H9 (cell line): ENCODE results near the gene DISC1. TPM values are rescaled to one million over a fixed set of nuclear protein-coding genes. Genes with fewer than 3 reads are reported as not detected.

Source experiments
- DNase-seq: peaks from one replicate; pipeline ENCODE4 v3.0.0-alpha.2; 2017
- H2AFZ ChIP-seq: one replicate; pipeline ENCODE4 v1.6.1; 2013; ENCODE audit warnings: mild to moderate bottlenecking, low read length, control low read depth, moderate library complexity
- H2AK5ac ChIP-seq: 2 replicates; pipeline ENCODE4 v1.6.1; 2013; ENCODE audit warnings: low read length, control low read depth, mixed read lengths; ENCODE audit not compliant: insufficient read length
- H2BK120ac ChIP-seq: one replicate; pipeline ENCODE4 v1.6.1; 2013; ENCODE audit warnings: low read depth, mild to moderate bottlenecking, low read length, control low read depth, inconsistent platforms; ENCODE audit not compliant: poor library complexity, severe bottlenecking
- H2BK12ac ChIP-seq: 2 replicates; pipeline ENCODE4 v1.6.1; 2013; ENCODE audit warnings: low read length, control low read depth, mixed read lengths, low read depth; ENCODE audit not compliant: insufficient read length
- H2BK15ac ChIP-seq: 2 replicates; pipeline ENCODE4 v1.6.1; 2013; ENCODE audit warnings: low read depth, low read length, control low read depth
- H2BK20ac ChIP-seq: one replicate; pipeline ENCODE4 v1.6.1; 2013; ENCODE audit warnings: low read depth, mild to moderate bottlenecking, low read length, control low read depth, inconsistent platforms; ENCODE audit not compliant: poor library complexity, severe bottlenecking
- H2BK5ac ChIP-seq: 2 replicates; pipeline ENCODE4 v1.6.1; 2013; ENCODE audit warnings: low read length, control low read depth, mixed read lengths; ENCODE audit not compliant: insufficient read length
- H3K14ac ChIP-seq: 2 replicates; pipeline ENCODE4 v1.6.1; 2013; ENCODE audit warnings: low read length, control low read depth; ENCODE audit not compliant: insufficient read depth
- H3K18ac ChIP-seq: 2 replicates; pipeline ENCODE4 v1.6.1; 2013; ENCODE audit warnings: low read depth, mild to moderate bottlenecking, mixed read lengths, low read length, control low read depth; ENCODE audit not compliant: insufficient read length
- H3K23ac ChIP-seq: 2 replicates; pipeline ENCODE4 v1.6.1; 2013; ENCODE audit warnings: low read length, control low read depth, mixed read lengths, low read depth; ENCODE audit not compliant: insufficient read length
- H3K23me2 ChIP-seq: 2 replicates; pipeline ENCODE4 v1.6.1; 2013; ENCODE audit warnings: low read depth, mild to moderate bottlenecking, mixed read lengths, low read length, control low read depth; ENCODE audit not compliant: insufficient read length, poor library complexity, severe bottlenecking
- H3K27ac ChIP-seq: 2 replicates; pipeline ENCODE4 v1.5.1; 2013; ENCODE audit warnings: low read length, control low read depth, mixed read lengths, low read depth; ENCODE audit not compliant: insufficient read length
- H3K27me3 ChIP-seq: 2 replicates; pipeline ENCODE4 v1.6.1; 2013; ENCODE audit warnings: low read length, control low read depth, inconsistent platforms; ENCODE audit not compliant: insufficient read depth
- H3K4ac ChIP-seq: 2 replicates; pipeline ENCODE4 v1.6.1; 2013; ENCODE audit warnings: low read depth, mild to moderate bottlenecking, control low read depth, inconsistent platforms, low read length, moderate library complexity
- H3K4me1 ChIP-seq: 2 replicates; pipeline ENCODE4 v1.6.1; 2013; ENCODE audit warnings: low read length, control low read depth, inconsistent platforms; ENCODE audit not compliant: insufficient read depth
- H3K4me2 ChIP-seq: 2 replicates; pipeline ENCODE4 v1.6.1; 2013; ENCODE audit warnings: low read length, control low read depth, mixed read lengths; ENCODE audit not compliant: insufficient read length, insufficient read depth
- H3K56ac ChIP-seq: 2 replicates; pipeline ENCODE4 v1.6.1; 2013; ENCODE audit warnings: low read depth, mild to moderate bottlenecking, mixed read lengths, low read length, control low read depth; ENCODE audit not compliant: insufficient read length
- H3K79me1 ChIP-seq: 2 replicates; pipeline ENCODE4 v1.6.1; 2013; ENCODE audit warnings: low read depth, mild to moderate bottlenecking, moderate library complexity, low read length, control low read depth, inconsistent platforms; ENCODE audit not compliant: insufficient read depth, poor library complexity, severe bottlenecking
- H3K79me2 ChIP-seq: 2 replicates; pipeline ENCODE4 v1.6.1; 2013; ENCODE audit warnings: low read length, control low read depth, inconsistent platforms; ENCODE audit not compliant: insufficient read depth
- H3K9ac ChIP-seq: 2 replicates; pipeline ENCODE4 v1.6.1; 2013; ENCODE audit warnings: low read length, control low read depth, mixed read lengths; ENCODE audit not compliant: insufficient read length; ENCODE audit errors: extremely low read depth
- H3K9me3 ChIP-seq: one replicate; pipeline ENCODE4 v1.6.1; 2013; ENCODE audit warnings: low read depth, low read length, inconsistent platforms; ENCODE audit not compliant: control insufficient read depth
- H3T11ph ChIP-seq: one replicate; pipeline ENCODE4 v1.6.1; 2013; ENCODE audit warnings: mild to moderate bottlenecking, low read length, control low read depth, inconsistent platforms
- H4K20me1 ChIP-seq: one replicate; pipeline ENCODE4 v1.6.1; 2013; ENCODE audit not compliant: control insufficient read depth, insufficient read length, insufficient read depth
- H4K5ac ChIP-seq: 2 replicates; pipeline ENCODE4 v1.6.1; 2013; ENCODE audit warnings: low read depth, mild to moderate bottlenecking, mixed read lengths, low read length, control low read depth; ENCODE audit not compliant: insufficient read length
- H4K8ac ChIP-seq: replicated peaks from 2 replicates; pipeline ENCODE4 v1.6.1; 2013; ENCODE audit warnings: low read length, control low read depth, mixed read lengths, low read depth; ENCODE audit not compliant: insufficient read length
- H4K91ac ChIP-seq: 2 replicates; pipeline ENCODE4 v1.6.1; 2013; ENCODE audit warnings: low read depth, mild to moderate bottlenecking, moderate library complexity, mixed read lengths, low read length, control low read depth; ENCODE audit not compliant: insufficient read length
- H3K27ac Mint-ChIP-seq, 3 experiments: 2 replicates in 2 of 3; 3 replicates in 1 of 3; pipeline ENCODE4 v1.8.0; 2020 to 2021; ENCODE audit warnings: mixed read lengths in 3 of 3, mild to moderate bottlenecking in 1 of 3, moderate library complexity in 1 of 3
- H3K27me3 Mint-ChIP-seq: 2 replicates; pipeline ENCODE4 v1.8.0; 2021; ENCODE audit warnings: low read depth, mild to moderate bottlenecking, moderate library complexity, mixed read lengths
- H3K36me3 Mint-ChIP-seq, 3 experiments: 2 replicates in 2 of 3; 3 replicates in 1 of 3; pipeline ENCODE4 v1.8.0; 2020 to 2021; ENCODE audit warnings: low read depth in 3 of 3, mixed read lengths in 3 of 3; ENCODE audit not compliant: insufficient read depth in 1 of 3
- H3K4me1 Mint-ChIP-seq, 2 experiments: 2 replicates each; pipeline ENCODE4 v1.8.0; 2020; ENCODE audit warnings: mixed read lengths in 2 of 2
- H3K4me3 Mint-ChIP-seq, 2 experiments: 2 replicates in 1 of 2; 3 replicates in 1 of 2; pipeline ENCODE4 v1.8.0; 2020 to 2021; ENCODE audit warnings: mild to moderate bottlenecking in 2 of 2, mixed read lengths in 2 of 2, moderate library complexity in 1 of 2
- H3K9me3 Mint-ChIP-seq, 2 experiments: 2 replicates in 1 of 2; 3 replicates in 1 of 2; pipeline ENCODE4 v1.8.0; 2020; ENCODE audit warnings: mild to moderate bottlenecking in 2 of 2, mixed read lengths in 2 of 2, moderate library complexity in 1 of 2
- WGBS: extraction: QIAGEN DNeasy Blood & Tissue Kit; methylation state at CpG from one replicate; pipeline ENCODE4 v1.1.7; 2013; ENCODE audit warnings: missing lambda C conversion rate, low lambda C conversion rate, mixed read lengths; ENCODE audit not compliant: insufficient read length; ENCODE audit errors: extremely low coverage; 5-methylcytosine and 5-hydroxymethylcytosine counted together
- total RNA-seq: library from RNA; stranded (reverse); gene quantifications from 2 replicates; pipeline ENCODE4 v1.2.1, GENCODE V29; 2021
- TF ChIP-seq, protein P1 (sequence below): fragments of 200-600 bp; sonication (generic); conservative IDR thresholded peaks from 3 replicates; pipeline ENCODE4 v1.8.0; 2021; ENCODE audit warnings: antibody characterized with exemption, mild to moderate bottlenecking

The DISC1 gene
- total RNA-seq, 1 experiment from 2014 or later, result 2.5 TPM

- no CpG with 5 or more reads among the region's 6 CpGs for WGBS
- no peaks in the 10 kb centered on the region for H3K23me2 ChIP-seq
- no peak overlapping the region for H4K91ac ChIP-seq
- no peak overlapping the region for H3K14ac ChIP-seq
- Mint-ChIP-seq H3K27me3 (peaks cover 12% of the 10 kb centered on the region), H3K4me3 (no peak overlapping the region), H3K27ac (no peak overlapping the region), H3K9me3 (no peaks in the 10 kb centered on the region), H3K4me1 (peaks cover 0 to 2% of the 10 kb centered on the region in 2 experiments; a peak in 1 of 4 replicates), H3K36me3 (no peaks in the 10 kb centered on the region)
- H3K9me3 ChIP-seq, result no peaks in the 10 kb centered on the region
- H3K23ac ChIP-seq, result no peak overlapping the region
- DNase-seq, result no peak
- H2BK5ac ChIP-seq, result no peak overlapping the region
- no peaks in the 10 kb centered on the region for H4K20me1 ChIP-seq
- H2BK20ac ChIP-seq, result no peak overlapping the region
- H3K4me1 ChIP-seq, result no peaks in the 10 kb centered on the region
- H3K18ac ChIP-seq, result no peak overlapping the region
- no peak overlapping the region for H2AFZ ChIP-seq
- H4K8ac ChIP-seq, result no peak overlapping the region
- H2BK120ac ChIP-seq, result no peak overlapping the region
- H3K79me2 ChIP-seq, result no peaks in the 10 kb centered on the region
- H3K27ac ChIP-seq, result no peak overlapping the region
- no peak overlapping the region for H2BK15ac ChIP-seq
- H2BK12ac ChIP-seq, result no peak overlapping the region
- no peak overlapping the region for H3K9ac ChIP-seq
- no peak overlapping the region for H2AK5ac ChIP-seq
- no peak overlapping the region for H3K4ac ChIP-seq
- TF ChIP-seq, protein P1, sequence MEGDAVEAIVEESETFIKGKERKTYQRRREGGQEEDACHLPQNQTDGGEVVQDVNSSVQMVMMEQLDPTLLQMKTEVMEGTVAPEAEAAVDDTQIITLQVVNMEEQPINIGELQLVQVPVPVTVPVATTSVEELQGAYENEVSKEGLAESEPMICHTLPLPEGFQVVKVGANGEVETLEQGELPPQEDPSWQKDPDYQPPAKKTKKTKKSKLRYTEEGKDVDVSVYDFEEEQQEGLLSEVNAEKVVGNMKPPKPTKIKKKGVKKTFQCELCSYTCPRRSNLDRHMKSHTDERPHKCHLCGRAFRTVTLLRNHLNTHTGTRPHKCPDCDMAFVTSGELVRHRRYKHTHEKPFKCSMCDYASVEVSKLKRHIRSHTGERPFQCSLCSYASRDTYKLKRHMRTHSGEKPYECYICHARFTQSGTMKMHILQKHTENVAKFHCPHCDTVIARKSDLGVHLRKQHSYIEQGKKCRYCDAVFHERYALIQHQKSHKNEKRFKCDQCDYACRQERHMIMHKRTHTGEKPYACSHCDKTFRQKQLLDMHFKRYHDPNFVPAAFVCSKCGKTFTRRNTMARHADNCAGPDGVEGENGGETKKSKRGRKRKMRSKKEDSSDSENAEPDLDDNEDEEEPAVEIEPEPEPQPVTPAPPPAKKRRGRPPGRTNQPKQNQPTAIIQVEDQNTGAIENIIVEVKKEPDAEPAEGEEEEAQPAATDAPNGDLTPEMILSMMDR, result no peak
- no peaks in the 10 kb centered on the region for H3K27me3 ChIP-seq
- no peak overlapping the region for H3T11ph ChIP-seq
- H3K4me2 ChIP-seq, result no peak overlapping the region
- no peak overlapping the region for H4K5ac ChIP-seq
- H3K56ac ChIP-seq, result no peak overlapping the region
- no peaks in the 10 kb centered on the region for H3K79me1 ChIP-seq
Measured at GRCh38 chr1:231722356-231722755, 95.8 kb downstream of the DISC1 start.
